IPS-NIHi7 (cell line): Measurements from ENCODE around the gene RPL27.

Source experiments
- DNase-seq: peaks from one replicate; pipeline ENCODE4 v3.0.0; 2012; ENCODE audit warnings: mixed read lengths; ENCODE audit errors: extremely low spot score

Gene RPL27

DNA sequence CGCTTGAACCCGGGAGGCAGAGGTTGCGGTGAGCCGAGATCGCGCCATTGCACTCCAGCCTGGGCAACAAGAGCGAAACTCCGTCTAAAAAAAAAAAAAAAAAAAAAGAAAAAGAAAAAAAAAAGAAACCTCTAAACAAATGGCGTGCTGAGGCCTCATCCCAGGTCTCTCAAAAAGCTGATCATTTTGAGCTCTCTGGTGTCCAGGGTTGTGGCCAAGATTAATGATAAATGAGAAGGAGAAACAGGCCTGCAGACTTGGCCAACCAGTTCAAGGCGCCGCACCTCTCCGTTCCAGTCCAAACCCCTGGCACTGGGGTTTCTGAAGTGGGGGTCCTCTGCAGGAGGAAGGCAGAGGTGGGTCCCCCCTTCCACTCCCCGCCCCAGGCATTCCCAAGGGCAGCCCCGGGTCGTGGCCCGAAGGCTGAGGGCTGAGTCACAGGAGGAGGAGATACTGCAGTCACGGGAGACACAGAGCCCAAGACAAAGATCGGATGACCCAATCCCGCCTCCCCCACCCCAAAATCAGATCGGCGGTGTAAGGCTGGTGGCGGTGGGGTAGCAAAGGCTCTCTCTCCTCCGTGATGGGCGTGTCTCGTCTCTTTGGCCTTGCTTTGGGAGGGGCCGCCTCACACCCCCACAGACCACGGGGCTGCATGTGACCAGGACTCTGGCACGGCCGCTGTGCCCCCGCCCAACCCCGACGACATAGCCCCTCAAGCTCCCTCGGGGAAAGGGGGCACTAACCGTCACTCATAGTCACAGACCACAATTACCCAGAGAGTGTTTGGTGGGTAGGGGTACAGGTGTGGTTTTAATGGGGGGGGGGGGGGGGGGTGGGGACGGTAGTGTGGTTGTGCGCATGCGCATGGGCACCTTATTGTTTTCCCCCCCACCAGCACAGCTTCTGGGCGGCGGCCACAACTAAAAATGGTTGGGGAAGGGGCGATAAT lies 22.8 kb downstream of the RPL27 start:
- DNase-seq: peak; percentile 64

DNA sequence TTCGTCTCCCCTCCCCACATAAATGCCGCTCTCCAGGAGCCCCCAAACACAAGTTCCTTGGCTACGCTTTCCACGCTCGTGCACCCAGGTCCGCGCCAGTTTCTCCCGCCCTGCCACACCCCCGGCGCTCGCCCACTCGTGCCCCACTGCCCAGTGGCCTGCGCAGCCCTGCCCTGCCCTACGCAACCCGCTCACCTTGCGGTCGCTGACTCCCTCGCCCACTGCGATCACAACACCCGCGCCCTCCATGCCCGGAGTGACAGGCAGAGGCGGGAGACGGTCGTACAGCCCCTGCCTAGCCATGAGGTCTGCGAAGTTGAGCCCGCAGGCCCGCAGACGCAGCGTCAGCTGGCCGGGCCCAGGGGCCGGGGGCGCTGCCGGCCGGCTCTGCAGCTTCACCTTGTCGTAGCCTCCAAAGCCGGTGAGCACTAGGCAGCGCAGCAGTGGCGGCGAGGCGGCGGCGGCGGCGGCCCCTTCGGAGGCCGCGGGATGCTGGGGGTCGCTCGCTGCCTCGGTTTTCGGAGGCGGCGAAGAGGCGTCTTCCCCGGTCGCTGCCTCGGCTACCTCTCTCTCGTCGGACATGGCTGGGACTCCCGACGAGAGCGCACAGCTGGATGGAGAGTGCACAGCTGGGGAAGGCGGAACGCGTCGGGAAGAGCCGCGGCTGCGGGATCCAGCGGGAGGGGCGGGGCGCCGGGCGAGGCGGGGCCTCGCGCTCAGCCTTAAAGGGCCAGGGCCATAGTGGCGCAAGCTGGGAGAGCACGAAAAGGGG lies 23.7 kb downstream of the RPL27 start, which contains the start of gene VAT1:
Gene VAT1 (minus strand): TSS at position 645 of the 772 bp plus-strand sequence. CDS start 63 bp downstream, at position 582.
- DNase-seq: peak; percentile 85

DNA sequence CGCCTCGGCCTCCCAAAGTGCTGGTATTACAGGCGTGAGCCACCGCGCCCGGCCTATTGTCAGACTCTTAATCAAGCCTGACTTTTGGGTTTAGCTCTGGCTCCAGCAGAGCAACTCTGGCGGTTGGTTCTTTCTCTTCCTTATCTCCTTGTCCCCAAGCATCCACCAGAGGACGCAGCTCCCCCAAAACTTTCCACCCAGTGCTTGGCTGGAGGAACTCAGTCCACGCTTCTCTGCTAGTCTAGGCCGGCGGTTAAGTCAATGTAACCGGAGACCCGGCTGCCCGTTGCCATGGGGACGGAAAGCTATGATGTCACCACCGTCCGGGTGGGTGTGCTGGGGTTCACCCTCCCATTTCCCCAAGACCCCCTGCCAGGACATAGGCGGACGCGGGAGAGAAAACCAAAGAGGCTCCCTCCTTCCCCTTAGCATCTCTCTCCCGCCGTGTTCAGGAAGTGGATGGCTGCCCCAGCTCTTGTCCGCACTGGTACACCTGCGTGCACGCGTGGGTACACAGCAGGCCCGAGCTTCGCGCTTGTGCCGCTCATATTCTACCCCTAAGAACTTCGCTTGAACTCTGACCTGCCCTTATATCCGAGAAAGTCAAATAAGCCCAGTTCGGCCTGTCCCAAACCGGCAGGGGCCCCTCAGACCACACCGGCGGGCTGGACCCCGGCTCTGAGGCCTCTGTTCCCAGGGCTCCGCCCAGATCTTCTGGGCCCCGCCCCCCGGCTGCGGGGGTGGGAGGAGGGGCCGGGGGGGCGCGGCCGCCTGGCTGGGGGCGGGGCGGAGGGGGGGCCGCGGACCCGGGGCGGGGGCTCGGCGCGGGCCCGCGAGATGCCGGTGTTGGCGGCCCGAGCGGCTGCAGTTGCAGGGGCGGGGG lies 26.4 kb downstream of the RPL27 start, which contains the start of gene RND2:
Gene RND2 (plus strand): TSS at position 825 of the 883 bp plus-strand sequence. CDS start 117 bp downstream, outside the sequence.
- peak; percentile 94 for DNase-seq

DNA sequence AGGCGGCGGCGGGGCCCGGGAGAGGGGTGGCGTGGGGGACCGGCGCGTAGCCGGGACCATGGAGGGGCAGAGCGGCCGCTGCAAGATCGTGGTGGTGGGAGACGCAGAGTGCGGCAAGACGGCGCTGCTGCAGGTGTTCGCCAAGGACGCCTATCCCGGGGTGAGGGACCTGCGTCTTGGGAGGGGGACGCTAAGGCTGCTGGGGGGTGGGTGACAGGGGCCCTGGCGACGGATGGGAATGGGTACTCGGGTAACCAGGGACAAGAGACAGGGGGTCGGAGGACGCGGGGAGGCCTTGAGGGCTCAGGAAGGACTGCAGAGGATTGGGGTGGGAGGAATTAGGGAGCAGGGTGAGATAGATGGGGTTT lies 27.1 kb downstream of the RPL27 start:
- no peak for DNase-seq

DNA sequence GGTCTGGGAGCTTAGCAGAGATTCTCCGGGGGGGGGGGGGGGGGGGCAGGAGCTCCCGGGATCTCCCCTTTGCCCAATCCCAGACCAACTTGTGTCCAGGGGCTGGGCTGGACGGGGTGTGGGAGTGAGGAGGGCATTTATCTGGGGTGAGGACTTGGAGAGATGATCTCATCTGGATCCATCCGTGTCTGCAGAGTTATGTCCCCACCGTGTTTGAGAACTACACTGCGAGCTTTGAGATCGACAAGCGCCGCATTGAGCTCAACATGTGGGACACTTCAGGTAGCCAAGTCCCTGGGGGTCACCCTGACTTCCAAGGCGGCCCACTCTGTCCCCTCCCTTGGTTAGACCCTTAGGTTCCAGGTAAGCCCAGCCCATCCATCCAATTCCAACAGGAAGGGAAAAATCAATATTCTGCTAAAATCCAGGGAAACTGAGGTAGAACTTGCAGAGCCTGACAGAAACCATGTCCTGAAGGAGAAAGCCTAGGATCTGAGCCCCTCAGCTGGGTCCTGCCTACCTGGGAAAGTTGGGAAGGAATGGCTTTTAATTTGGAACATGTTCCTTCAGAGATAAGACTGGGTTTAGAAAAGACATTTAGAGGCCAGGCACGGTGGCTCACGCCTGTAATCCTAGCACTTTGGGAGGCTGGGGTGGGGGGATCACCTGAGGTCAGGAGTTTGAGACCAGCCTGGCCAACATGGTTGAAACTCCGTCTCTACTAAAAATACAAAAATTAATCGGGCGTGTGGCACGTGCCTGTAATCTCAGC lies 27.7 kb downstream of the RPL27 start:
- DNase-seq: peak; percentile 18

DNA sequence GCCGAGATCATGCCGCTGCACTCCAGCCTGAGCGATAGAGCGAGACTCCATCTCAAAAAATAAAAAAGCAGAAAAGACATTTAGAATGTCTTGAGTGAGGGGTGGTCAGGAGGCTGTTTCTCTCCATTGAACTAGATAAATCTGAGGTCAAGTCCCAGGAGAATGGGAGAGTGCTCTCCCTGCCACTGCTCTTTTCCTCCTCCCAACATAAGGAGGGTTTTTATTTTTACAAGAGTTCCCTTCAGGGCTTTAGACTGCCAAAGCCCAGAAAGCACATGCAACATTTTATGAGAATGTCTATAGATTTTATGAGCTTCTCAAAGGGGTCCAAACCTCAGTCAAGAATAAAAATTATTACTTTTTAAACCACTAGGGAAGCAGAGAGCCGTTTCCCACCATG lies 28.4 kb downstream of the RPL27 start:
- no peak for DNase-seq

DNA sequence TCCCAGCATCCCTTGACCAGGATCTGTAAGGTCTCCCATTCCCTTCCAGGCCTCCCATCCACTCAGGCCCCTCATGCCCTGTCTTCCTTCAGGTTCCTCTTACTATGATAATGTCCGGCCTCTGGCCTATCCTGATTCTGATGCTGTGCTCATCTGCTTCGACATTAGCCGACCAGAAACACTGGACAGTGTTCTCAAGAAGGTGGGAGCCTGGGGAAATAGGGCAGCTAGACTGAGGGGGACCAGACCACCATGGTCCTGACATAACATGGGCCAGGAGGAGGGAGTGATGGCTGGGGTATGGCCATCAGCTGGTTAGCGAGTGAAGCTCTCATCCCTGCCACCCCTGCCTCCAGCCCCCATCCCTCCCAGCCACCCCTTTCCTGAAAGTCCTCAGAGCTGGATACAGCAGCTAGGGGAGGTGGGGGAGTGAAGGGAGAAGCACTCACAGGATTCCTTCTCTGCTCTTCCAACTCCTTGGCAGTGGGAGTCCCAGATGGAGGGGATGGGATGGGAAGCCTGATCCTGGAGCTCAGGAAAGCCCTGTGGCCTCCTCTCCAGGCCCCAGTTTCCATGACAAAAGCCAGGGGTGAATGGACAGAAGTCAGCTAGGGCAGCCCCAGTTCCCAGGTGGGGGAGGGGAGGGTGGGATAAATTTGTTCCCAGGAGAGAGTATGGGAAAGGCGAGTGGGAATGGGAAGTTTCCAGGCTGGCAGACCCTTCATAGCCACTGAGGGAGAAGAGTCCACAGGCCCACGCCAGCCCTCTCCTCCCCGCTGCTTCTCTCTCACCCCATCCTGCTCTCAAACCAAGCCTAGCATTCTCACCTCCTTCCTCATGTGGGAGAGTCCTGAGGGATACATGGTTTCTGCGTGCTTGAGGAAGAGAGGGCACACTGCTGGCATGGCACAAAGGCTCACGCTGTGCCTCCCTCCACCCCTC lies 29.1 kb downstream of the RPL27 start:
- peak; percentile 46 for DNase-seq

DNA sequence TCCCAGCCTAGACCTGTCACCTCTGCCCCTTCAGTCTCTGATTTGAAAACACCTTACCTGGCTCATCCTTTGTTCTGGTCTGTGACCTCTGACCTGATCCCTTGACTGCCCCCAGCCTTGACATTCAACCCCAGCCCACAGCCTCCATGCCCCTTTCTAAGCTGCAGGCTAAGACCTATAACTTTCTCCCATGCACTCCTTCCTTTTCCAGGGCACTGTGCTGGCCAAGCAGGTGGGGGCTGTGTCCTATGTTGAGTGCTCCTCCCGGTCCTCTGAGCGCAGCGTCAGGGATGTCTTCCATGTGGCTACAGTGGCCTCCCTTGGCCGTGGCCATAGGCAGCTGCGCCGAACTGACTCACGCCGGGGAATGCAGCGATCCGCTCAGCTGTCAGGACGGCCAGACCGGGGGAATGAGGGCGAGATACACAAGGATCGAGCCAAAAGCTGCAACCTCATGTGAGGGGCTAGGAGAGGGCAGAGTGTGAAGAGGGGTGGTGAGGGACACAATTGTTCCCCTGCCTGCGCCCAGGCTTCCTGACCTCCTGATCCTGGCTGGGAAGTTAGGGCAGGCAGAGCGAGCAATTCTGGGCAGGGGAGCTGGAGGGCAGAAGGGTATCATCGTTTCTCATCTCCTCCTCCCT lies 30.1 kb downstream of the RPL27 start:
- DNase-seq: no peak

DNA sequence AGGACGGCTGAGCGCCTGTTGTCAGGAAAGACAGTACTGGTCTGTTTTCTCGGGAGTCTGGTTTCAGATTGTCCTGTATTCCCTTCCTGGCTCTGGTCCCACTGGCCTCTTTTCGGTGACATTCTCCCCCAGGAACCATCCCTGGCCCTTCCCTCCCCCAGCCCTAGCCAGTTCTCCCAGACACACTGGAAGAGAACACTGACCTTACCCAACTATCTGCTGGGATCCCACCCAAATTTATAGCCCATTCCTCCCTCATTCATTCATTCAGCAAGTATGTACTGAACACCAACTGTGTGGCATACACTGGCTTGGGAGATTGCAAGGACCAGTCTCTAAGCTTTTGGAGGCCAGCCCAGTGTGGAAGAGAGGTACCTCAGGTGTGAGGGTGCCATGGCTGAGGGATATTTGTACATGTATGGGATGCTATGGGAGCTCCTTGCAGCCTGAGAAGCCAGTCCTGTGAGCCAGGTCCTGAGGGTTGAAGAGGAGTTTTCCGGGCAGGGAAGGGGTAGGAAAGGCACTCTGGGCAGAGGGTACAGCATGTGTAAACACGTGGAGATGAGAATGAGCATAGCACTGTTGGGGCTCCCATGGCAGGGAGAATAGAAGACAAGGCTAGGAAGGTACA lies 32.0 kb downstream of the RPL27 start:
- DNase-seq: no peak

DNA sequence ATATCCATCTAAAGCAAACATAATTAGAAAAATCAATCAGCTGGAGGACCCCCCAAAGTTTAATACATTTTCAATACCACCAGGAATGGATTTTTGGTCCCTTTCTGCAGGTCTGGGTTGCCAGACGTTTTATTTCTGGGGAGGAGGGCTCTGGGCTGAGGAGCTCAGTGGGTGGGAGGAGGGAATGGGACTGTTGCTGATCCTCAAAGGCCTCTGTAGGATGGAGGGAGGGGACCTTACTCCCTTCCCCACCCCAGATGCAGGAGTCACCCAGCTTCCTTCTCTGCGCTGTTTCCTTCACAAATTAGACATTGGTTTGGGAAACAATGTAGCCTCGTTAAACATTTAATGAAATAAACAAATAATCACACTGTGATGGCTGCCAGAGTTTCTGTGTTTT lies 33.4 kb downstream of the RPL27 start:
- peak; percentile 7 for DNase-seq

DNA sequence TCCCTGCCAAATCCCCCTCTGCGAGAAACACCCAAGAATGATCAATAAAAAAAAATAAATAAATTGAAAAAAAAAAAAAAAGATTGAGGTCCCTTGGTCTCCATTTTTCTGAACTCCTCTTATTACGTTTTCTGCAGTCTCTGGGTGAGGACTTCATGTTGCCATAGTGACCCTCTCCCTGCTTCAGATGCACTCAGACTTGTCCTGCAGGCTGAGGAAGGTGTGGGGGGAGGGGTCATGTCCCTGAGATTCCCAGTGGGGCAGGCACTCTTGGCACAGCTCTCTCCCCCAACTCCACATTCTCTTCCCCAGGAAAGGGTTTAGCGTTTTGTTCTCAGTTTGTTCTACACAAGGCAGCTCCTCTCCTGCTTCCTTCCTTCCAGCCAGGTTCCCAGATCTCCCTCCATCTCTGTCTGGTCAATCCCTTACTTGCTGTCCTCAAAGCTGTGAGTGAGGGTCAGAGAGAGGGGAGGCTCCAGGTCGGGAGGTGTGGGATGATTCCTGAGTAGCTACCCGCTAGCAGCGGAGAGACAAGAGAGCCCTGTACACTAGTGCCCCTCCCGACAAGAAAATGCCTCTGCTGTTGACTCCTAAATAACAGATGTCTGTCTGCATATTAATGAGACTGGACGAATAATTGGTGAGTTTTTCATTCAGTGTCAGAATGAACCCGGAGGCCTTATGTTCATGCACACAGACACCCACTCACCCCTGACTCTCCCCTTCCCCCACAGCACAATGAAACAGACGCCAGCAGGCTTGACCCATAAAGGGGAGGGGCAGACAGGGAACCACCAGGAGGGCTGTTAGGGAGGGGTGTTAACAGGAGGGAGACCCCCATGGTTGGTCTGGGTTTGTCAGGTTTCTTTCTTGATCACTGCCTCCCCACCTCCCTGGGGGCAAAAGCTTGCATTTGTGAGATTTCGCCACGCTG lies 36.0 kb downstream of the RPL27 start:
- no peak for DNase-seq

DNA sequence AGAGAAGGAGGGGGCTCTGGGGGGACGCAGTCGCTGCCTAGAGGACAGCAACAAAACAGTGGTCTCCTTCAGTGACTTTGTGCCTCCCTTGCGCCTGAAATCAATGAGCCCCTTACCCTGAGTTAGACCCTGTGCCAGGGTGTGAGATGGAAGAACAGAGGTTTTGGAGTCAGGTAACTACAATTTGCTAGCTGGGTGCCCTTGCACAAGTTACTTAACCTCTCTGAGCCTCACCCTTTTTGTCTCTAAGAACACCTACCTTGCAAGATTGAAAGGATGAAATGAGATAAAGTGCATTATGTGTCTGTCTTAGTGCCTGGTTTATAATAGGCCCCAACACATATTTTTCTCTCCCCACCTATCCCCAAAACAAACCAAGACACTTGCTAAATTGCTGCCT lies 36.7 kb downstream of the RPL27 start:
- DNase-seq: no peak

DNA sequence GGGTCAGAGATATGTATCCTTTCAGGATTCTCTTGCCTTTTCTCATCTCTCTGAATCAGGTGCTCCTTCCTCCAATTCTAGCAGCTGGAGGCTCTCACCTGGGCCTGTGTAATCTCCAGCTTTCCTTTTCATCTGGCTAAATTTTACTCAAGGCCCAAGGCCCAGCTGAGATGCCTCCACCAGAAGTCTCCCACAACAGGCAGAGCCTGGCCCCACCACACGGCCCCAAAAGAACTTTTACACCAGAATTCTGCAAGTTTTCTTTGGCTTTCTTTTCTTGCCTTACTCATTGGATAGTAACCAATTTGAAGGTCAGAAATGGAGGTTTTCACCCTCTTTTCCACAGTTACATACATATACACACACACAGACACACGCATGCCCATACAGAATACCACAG lies 41.4 kb downstream of the RPL27 start:
- DNase-seq: no peak

DNA sequence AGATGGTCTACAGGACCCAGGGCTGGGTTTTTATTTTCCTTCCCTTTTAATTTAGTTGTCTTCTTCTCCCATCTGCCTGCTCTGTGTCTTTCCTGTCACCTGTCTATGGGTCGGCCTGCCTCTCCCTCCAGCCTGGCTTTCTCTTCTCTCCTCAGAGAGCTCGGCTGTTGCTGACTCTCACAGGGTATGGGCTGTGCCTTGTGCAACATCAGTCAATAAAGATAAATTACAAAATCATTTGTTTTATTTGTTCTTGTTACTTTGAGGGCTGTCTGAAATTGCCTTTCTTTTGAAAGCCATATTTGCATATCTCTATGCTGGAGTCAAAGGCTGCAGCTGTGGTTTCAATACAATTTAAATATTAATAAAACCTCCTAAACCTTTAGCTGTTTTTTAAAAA lies 42.4 kb downstream of the RPL27 start:
- DNase-seq: no peak

DNA sequence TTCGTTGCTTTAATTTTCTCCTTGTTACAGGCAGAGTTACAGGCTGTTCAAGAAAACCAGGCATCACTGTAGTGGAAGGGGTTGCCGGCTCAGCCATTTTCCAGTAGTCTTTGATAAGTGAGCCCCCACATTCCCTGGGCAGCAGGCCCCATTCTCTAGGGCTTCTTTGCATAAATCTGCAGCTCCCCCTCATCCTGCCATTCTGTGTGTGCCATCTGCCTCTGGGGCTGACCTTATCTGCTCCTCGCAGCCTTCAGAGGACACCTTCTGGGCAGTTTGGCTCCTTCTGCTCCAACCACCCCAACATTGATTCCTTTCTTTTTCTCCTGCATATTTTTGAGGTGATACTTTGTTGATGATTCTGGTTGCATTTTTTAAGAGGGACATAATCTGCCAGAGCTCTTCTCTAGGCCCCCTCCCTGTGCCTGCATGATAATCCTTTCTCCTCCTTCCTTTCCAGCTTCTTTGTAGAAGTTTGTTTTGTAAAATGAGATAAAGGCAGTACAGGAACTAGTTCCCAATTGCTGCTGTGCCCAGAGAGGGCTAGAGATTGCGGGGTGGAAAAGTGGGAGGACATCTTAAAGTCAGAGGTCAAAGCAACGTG lies 43.9 kb downstream of the RPL27 start:
- DNase-seq: peak; percentile 38

DNA sequence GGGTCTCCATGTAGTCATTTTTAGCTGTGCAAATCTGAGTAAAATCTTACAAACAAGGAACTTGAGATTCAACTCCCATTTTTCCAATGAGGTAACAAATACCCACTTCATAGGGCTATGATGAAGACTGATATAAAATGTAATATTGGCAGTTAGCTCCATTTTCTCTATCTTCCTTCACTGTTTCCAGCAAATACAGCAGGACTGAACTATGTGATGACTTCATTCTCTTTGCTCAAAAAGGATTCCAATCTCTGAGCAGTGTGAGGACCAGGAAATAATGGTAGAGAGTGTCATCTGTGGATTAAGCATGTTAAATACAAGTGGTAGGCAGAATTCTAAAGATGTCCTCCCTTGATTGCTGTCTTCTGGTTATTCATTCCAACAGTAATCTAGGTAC lies 45.1 kb downstream of the RPL27 start:
- no peak for DNase-seq

DNA sequence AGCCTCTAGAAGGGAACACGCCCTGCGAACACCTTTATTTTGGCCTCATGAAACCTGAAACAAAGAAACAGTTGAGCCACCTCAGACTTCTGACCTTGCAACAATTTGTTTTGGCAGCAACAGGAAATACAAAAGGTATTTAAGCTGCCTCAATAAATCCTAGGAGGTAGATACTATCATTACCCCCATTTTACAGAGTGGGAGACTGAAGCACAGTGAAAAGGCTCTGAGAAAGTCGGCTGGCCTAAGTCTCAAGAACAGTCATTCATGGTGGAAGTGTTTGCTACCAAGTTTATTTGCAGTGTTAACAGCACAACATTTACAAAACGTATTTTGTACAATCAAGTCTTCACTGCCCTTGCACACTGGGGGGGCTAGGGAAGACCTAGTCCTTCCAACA lies 45.8 kb downstream of the RPL27 start:
- no peak for DNase-seq
